HEK293 (cell line): ENCODE measurements around the gene PITPNC1.

Source experiments
- CTCF ChIA-PET: fragments of 350-600 bp; formaldehyde crosslinking; extraction: SDS; loops from one replicate; lab custom pipeline; 2021; ENCODE audit warnings: antibody characterized with exemption; lab: Yijun Ruan, JAX
- POLR2A ChIA-PET: fragments of 300-600 bp; formaldehyde crosslinking; extraction: SDS; loops from one replicate; lab custom pipeline; 2020; ENCODE audit warnings: antibody characterized with exemption, inconsistent platforms; lab: Yijun Ruan, JAX
- H3K27ac ChIP-seq: fragments of 200-500 bp; sonication (Bioruptor generic); 2 replicates; pipeline ENCODE4 v1.5.1; 2014; ENCODE audit warnings: low read depth, low read length, control low read depth, inconsistent platforms; ENCODE audit errors: extremely low read depth
- H3K36me3 ChIP-seq, 2 experiments: fragments of 200-500 bp in 1 of 2; sonication (Bioruptor generic) in 1 of 2; 1 replicate in 1 of 2; 2 replicates in 1 of 2; pipeline ENCODE4 v1.5.1; 2014 to 2017; ENCODE audit warnings: inconsistent platforms in 2 of 2, low read length in 2 of 2; ENCODE audit not compliant: control insufficient read depth in 2 of 2, insufficient read depth in 1 of 2
- H3K4me1 ChIP-seq: fragments of 200-500 bp; sonication (Bioruptor generic); 2 replicates; pipeline ENCODE4 v1.5.1; 2014; ENCODE audit warnings: mild to moderate bottlenecking, low read length, inconsistent platforms; ENCODE audit not compliant: control insufficient read depth, insufficient read depth
- H3K4me3 ChIP-seq: 2 replicates; pipeline ENCODE4 v1.5.1; 2011; ENCODE audit warnings: low read depth, mild to moderate bottlenecking, control low read depth, low read length, moderate library complexity
- H3K9me3 ChIP-seq: fragments of 200-500 bp; sonication (Bioruptor generic); 2 replicates; pipeline ENCODE4 v1.5.1; 2014; ENCODE audit warnings: low read depth, low read length, inconsistent platforms; ENCODE audit not compliant: control insufficient read depth, insufficient read depth
- BCL6B ChIP-seq: fragments of 450-650 bp; formaldehyde crosslinking; IDR thresholded peaks from 2 replicates; pipeline ENCODE4 v1.5.1; 2017; ENCODE audit warnings: missing biosample characterization, missing genetic modification characterization
- GLIS2 ChIP-seq: fragments of 450-650 bp; formaldehyde crosslinking; IDR thresholded peaks from 2 replicates; pipeline ENCODE4 v1.5.1; 2016; ENCODE audit warnings: missing biosample characterization, missing genetic modification characterization
- PRDM10 ChIP-seq: fragments of 450-650 bp; formaldehyde crosslinking; IDR thresholded peaks from 2 replicates; pipeline ENCODE4 v1.5.1; 2016; ENCODE audit warnings: missing biosample characterization, missing genetic modification characterization
- PRDM4 ChIP-seq: fragments of 450-650 bp; formaldehyde crosslinking; IDR thresholded peaks from 2 replicates; pipeline ENCODE4 v1.5.1; 2017; ENCODE audit warnings: missing biosample characterization, missing genetic modification characterization
- ZBTB17 ChIP-seq: fragments of 450-650 bp; formaldehyde crosslinking; IDR thresholded peaks from 2 replicates; pipeline ENCODE4 v1.5.1; 2016; ENCODE audit warnings: missing biosample characterization, missing genetic modification characterization
- ZBTB6 ChIP-seq: fragments of 450-650 bp; formaldehyde crosslinking; IDR thresholded peaks from 2 replicates; pipeline ENCODE4 v1.5.1; 2017; ENCODE audit warnings: missing biosample characterization, missing genetic modification characterization
- ZFP37 ChIP-seq: fragments of 450-650 bp; formaldehyde crosslinking; IDR thresholded peaks from 2 replicates; pipeline ENCODE4 v1.5.1; 2016; ENCODE audit warnings: missing biosample characterization, missing genetic modification characterization
- ZNF239 ChIP-seq: fragments of 450-650 bp; formaldehyde crosslinking; IDR thresholded peaks from 2 replicates; pipeline ENCODE4 v1.5.1; 2016; ENCODE audit warnings: missing biosample characterization, missing genetic modification characterization
- ZNF248 ChIP-seq: fragments of 450-650 bp; formaldehyde crosslinking; IDR thresholded peaks from 2 replicates; pipeline ENCODE4 v1.5.1; 2017; ENCODE audit warnings: missing biosample characterization, missing genetic modification characterization
- ZNF404 ChIP-seq: fragments of 450-650 bp; formaldehyde crosslinking; IDR thresholded peaks from 2 replicates; pipeline ENCODE4 v1.5.1; 2017; ENCODE audit warnings: missing biosample characterization, missing genetic modification characterization
- ZNF501 ChIP-seq: fragments of 450-650 bp; formaldehyde crosslinking; IDR thresholded peaks from 2 replicates; pipeline ENCODE4 v1.5.1; 2016; ENCODE audit warnings: missing biosample characterization, missing genetic modification characterization
- ZNF510 ChIP-seq: fragments of 450-650 bp; formaldehyde crosslinking; IDR thresholded peaks from 2 replicates; pipeline ENCODE4 v1.5.1; 2018; ENCODE audit warnings: mild to moderate bottlenecking, missing genetic modification characterization, missing biosample characterization; ENCODE audit not compliant: insufficient replicate concordance
- ZNF610 ChIP-seq: fragments of 450-650 bp; formaldehyde crosslinking; IDR thresholded peaks from 2 replicates; pipeline ENCODE4 v1.5.1; 2016; ENCODE audit warnings: missing biosample characterization, missing genetic modification characterization, borderline replicate concordance
- ZNF621 ChIP-seq: fragments of 450-650 bp; formaldehyde crosslinking; IDR thresholded peaks from 2 replicates; pipeline ENCODE4 v1.5.1; 2017; ENCODE audit warnings: missing biosample characterization, missing genetic modification characterization
- ZNF624 ChIP-seq: fragments of 450-650 bp; formaldehyde crosslinking; IDR thresholded peaks from 2 replicates; pipeline ENCODE4 v1.5.1; 2017; ENCODE audit warnings: missing biosample characterization, missing genetic modification characterization
- ZNF747 ChIP-seq: fragments of 450-650 bp; formaldehyde crosslinking; IDR thresholded peaks from 2 replicates; pipeline ENCODE4 v1.5.1; 2016; ENCODE audit warnings: missing biosample characterization, missing genetic modification characterization
- ZNF776 ChIP-seq: fragments of 450-650 bp; formaldehyde crosslinking; IDR thresholded peaks from 2 replicates; pipeline ENCODE4 v1.5.0; 2017; ENCODE audit warnings: missing biosample characterization, missing genetic modification characterization, borderline replicate concordance
- ZNF785 ChIP-seq: fragments of 450-650 bp; formaldehyde crosslinking; IDR thresholded peaks from 2 replicates; pipeline ENCODE4 v1.5.1; 2016; ENCODE audit warnings: missing biosample characterization, missing genetic modification characterization
- ZNF792 ChIP-seq: fragments of 450-650 bp; formaldehyde crosslinking; IDR thresholded peaks from 2 replicates; pipeline ENCODE4 v1.5.1; 2016; ENCODE audit warnings: missing biosample characterization, missing genetic modification characterization
- ZXDB ChIP-seq: fragments of 450-650 bp; formaldehyde crosslinking; IDR thresholded peaks from 2 replicates; pipeline ENCODE4 v1.5.1; 2016; ENCODE audit warnings: missing biosample characterization, missing genetic modification characterization

Gene PITPNC1

GRCh38 chr17:67613961-67614360 lies 236.9 kb downstream of the PITPNC1 start:
- ChIA-PET CTCF (no interaction called here), POLR2A (no interaction called here)
- no peak for TF ChIP-seq ZBTB6 (tag by site-specific recombination)
- no peak for TF ChIP-seq ZNF239
- TF ChIP-seq ZNF624 (tag by site-specific recombination) = no peak
- TF ChIP-seq PRDM4 (tag by site-specific recombination) = no peak
- TF ChIP-seq ZNF610 (tag by site-specific recombination) = no peak
- TF ChIP-seq ZBTB17 (tag by site-specific recombination) = no peak
- TF ChIP-seq ZXDB = no peak
- TF ChIP-seq ZNF404 (tag by site-specific recombination) = no peak
- TF ChIP-seq ZNF785 = no peak
- no peak for TF ChIP-seq GLIS2 (tag by site-specific recombination)
- TF ChIP-seq ZFP37 (tag by site-specific recombination) = no peak
- TF ChIP-seq PRDM10 = no peak
- no peak for TF ChIP-seq ZNF501 (tag by site-specific recombination)
- no peak for TF ChIP-seq BCL6B
- TF ChIP-seq ZNF621 = no peak
- no peak for TF ChIP-seq ZNF248 (tag by site-specific recombination)
- no peak for TF ChIP-seq ZNF792 (tag by site-specific recombination)
- TF ChIP-seq ZNF747 (tag by site-specific recombination) = no peak
- TF ChIP-seq ZNF510 (tag by site-specific recombination) = no peak
- TF ChIP-seq ZNF776 = no peak
- Histone ChIP-seq H3K27ac (no peak overlapping the region), H3K4me3 (no peak overlapping the region), H3K9me3 (no peaks in the 10 kb centered on the region), H3K4me1 (no peaks in the 10 kb centered on the region), H3K36me3 (no peaks in the 10 kb centered on the region)
